Fibroblast of lung (primary cell): ENCODE results near the gene PEX10. TPM values are rescaled to one million over a fixed set of nuclear protein-coding genes. Genes with fewer than 3 reads are reported as not detected.

ENCODE experiments used
- polyA plus RNA-seq, 2 donors: library from polyadenylated mRNA; depleted of rRNA in 1 of 2; stranded (reverse) in 1 of 2; unstranded in 1 of 2; fragments of >200 nt; gene quantifications; 2 replicates each; pipeline ENCODE4 v1.2.1, GENCODE V29; 2011 to 2012; ENCODE audit warnings: missing spikeins in 1 of 2
- total RNA-seq: library from RNA; depleted of rRNA; stranded (reverse); fragments of >200 nt; gene quantifications from 2 replicates; pipeline ENCODE4 v1.2.1, GENCODE V29; 2014

PEX10 gene
- total and polyA plus RNA-seq, 2 donors (not counting 1 experiment from before 2014, with no cell fraction given): 15.4 to 33.4 TPM

Other genes with a start within 250 kb of the PEX10 start
- 21.5 and 23.1 TPM in 2 replicates for gene FAAP20, start 217.8 kb downstream of the PEX10 start, total RNA-seq
- 8.2 and 9.7 TPM in 2 replicates for gene FAAP20, start 217.8 kb downstream of the PEX10 start, polyA plus RNA-seq
- gene SKI, start 184.2 kb downstream of the PEX10 start, total RNA-seq: 18.0 and 21.8 TPM in 2 replicates
- gene SKI, start 184.2 kb downstream of the PEX10 start, polyA plus RNA-seq: 11.6 and 18.3 TPM in 2 replicates
- gene MORN1, start 21.0 kb downstream of the PEX10 start, total RNA-seq: 10.3 and 10.6 TPM in 2 replicates
- 3.5 and 3.9 TPM in 2 replicates for gene MORN1, start 21.0 kb downstream of the PEX10 start, polyA plus RNA-seq
- gene RER1, start 20.7 kb downstream of the PEX10 start, total RNA-seq: 58.3 and 76.1 TPM in 2 replicates
- gene RER1, start 20.7 kb downstream of the PEX10 start, polyA plus RNA-seq: 271 TPM in 2 replicates
- gene PLCH2, start 63.7 kb upstream of the PEX10 start, total RNA-seq: under 0.01 and 0.17 TPM in 2 replicates
- gene PLCH2, start 63.7 kb upstream of the PEX10 start, polyA plus RNA-seq: 0.02 and 0.10 TPM in 2 replicates
- 16.9 and 17.0 TPM in 2 replicates for gene PANK4, start 114.0 kb upstream of the PEX10 start, total RNA-seq
- 8.5 and 10.4 TPM in 2 replicates for gene PANK4, start 114.0 kb upstream of the PEX10 start, polyA plus RNA-seq
- gene HES5, start 117.7 kb upstream of the PEX10 start, total RNA-seq: not detected in 2 replicates
- not detected in 2 replicates for gene HES5, start 117.7 kb upstream of the PEX10 start, polyA plus RNA-seq
- gene TNFRSF14, start 143.8 kb upstream of the PEX10 start, total RNA-seq: 76.3 and 85.0 TPM in 2 replicates
- gene TNFRSF14, start 143.8 kb upstream of the PEX10 start, polyA plus RNA-seq: 9.9 and 15.2 TPM in 2 replicates
- 8.0 and 11.7 TPM in 2 replicates for gene PRXL2B, start 174.2 kb upstream of the PEX10 start, total RNA-seq
- 13.8 and 19.2 TPM in 2 replicates for gene PRXL2B, start 174.2 kb upstream of the PEX10 start, polyA plus RNA-seq
- gene MMEL1, start 220.5 kb upstream of the PEX10 start, total RNA-seq: 0.33 TPM in 1 of 2 replicates, not detected in the other
- 0.02 and 0.60 TPM in 2 replicates for gene MMEL1, start 220.5 kb upstream of the PEX10 start, polyA plus RNA-seq